ENCODE results near the gene LAMC1.

DNA sequence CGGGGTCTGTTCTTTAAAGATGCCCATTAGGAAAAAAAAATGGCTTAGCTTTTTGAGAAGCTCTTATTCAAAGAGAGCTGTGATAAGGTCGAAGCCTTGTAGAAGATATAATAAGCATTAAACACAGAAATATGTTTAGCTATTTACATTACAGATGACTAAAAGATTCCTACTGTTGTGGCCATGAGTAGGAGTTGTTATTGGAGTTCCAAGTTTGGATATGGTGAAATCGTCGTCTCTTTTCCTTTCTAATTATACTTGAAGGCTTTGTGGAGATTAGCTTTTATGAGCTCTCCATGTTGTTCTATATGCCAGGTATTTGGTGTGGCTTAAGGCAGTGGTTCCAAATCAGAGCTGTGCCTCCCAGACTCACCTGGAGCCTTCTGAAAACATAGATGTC lies 82.9 kb downstream of the LAMC1 start:
- TF ChIP-seq POLR2A (IDR thresholded peaks at IDR 0.05), result no peak
- TF ChIP-seq, protein P1, sequence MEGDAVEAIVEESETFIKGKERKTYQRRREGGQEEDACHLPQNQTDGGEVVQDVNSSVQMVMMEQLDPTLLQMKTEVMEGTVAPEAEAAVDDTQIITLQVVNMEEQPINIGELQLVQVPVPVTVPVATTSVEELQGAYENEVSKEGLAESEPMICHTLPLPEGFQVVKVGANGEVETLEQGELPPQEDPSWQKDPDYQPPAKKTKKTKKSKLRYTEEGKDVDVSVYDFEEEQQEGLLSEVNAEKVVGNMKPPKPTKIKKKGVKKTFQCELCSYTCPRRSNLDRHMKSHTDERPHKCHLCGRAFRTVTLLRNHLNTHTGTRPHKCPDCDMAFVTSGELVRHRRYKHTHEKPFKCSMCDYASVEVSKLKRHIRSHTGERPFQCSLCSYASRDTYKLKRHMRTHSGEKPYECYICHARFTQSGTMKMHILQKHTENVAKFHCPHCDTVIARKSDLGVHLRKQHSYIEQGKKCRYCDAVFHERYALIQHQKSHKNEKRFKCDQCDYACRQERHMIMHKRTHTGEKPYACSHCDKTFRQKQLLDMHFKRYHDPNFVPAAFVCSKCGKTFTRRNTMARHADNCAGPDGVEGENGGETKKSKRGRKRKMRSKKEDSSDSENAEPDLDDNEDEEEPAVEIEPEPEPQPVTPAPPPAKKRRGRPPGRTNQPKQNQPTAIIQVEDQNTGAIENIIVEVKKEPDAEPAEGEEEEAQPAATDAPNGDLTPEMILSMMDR (IDR thresholded peaks at IDR 0.05), result no peak
